Endothelial cell of umbilical vein (primary cell): ENCODE measurements around the gene STOML3. TPM values are rescaled to one million over a fixed set of nuclear protein-coding genes. Genes with fewer than 3 reads are reported as not detected.

Source experiments
- BruUV-seq: library from RNA; stranded (reverse); fragments of 400-500 nt; replicated peaks from 2 replicates; lab custom pipeline; 2021; lab: Mats Ljungman, UMichigan
- CTCF ChIA-PET: fragments of 300-600, 350-600 bp; sonication (Branson Sonifier 250); formaldehyde crosslinking; loops from one replicate; lab custom pipeline; 2021; ENCODE audit warnings: antibody characterized with exemption, inconsistent platforms; lab: Charles Lee
- POLR2A ChIA-PET: fragments of 300-600, 350-600 bp; sonication (Branson Sonifier 250); formaldehyde crosslinking; loops from one replicate; lab custom pipeline; 2021; ENCODE audit warnings: antibody characterized with exemption, inconsistent platforms; lab: Charles Lee
- DNase-seq: peaks from one replicate; pipeline ENCODE4 v3.0.0-alpha.2; 2011; ENCODE audit warnings: low read depth, low spot score
- FAIRE-seq: peaks from 2 replicates; lab custom pipeline; 2011; peaks lifted over from hg19 to GRCh38; lab: Jason Lieb, UNC
- H2AFZ ChIP-seq: 2 replicates; pipeline ENCODE4 v1.6.0; 2012; ENCODE audit warnings: low read depth, low read length, control low read depth, inconsistent platforms
- H3K27ac ChIP-seq: 2 replicates; pipeline ENCODE4 v1.5.1; 2011; ENCODE audit warnings: low read depth, mild to moderate bottlenecking, control low read depth, low read length, moderate library complexity; ENCODE audit not compliant: insufficient read depth
- H3K27me3 ChIP-seq, 2 experiments: 2 replicates each; pipeline versions ENCODE4 v1.6.0 to v1.6.1; 2011; ENCODE audit warnings: low read length in 2 of 2, mixed read lengths in 1 of 2; ENCODE audit not compliant: control insufficient read depth in 2 of 2, insufficient read depth in 2 of 2
- H3K36me3 ChIP-seq, 2 experiments: 2 replicates in 1 of 2; 3 replicates in 1 of 2; pipeline ENCODE4 v1.5.1; 2011; ENCODE audit warnings: low read length in 2 of 2, mild to moderate bottlenecking in 1 of 2, moderate library complexity in 1 of 2; ENCODE audit not compliant: control insufficient read depth in 2 of 2, insufficient read depth in 2 of 2; ENCODE audit errors: extremely low read depth in 1 of 2
- H3K4me1 ChIP-seq: 3 replicates; pipeline ENCODE4 v1.5.1; 2011; ENCODE audit warnings: mild to moderate bottlenecking, low read length; ENCODE audit not compliant: control insufficient read depth, insufficient read depth; ENCODE audit errors: extremely low read depth
- H3K4me2 ChIP-seq: 2 replicates; pipeline ENCODE4 v1.6.1; 2011; ENCODE audit warnings: low read length, control low read depth, mixed read lengths; ENCODE audit not compliant: insufficient read depth
- H3K4me3 ChIP-seq, 3 experiments: fragments of 200-600 bp in 1 of 3; sonication (generic), shearing (Covaris generic) in 1 of 3; replicated peaks in 1 of 3; 2 replicates each; pipeline ENCODE4 v1.5.1; 2011 to 2016; ENCODE audit warnings: control low read depth in 3 of 3, low read length in 3 of 3, mild to moderate bottlenecking in 2 of 3, inconsistent platforms in 1 of 3, low read depth in 1 of 3, moderate library complexity in 1 of 3; ENCODE audit not compliant: insufficient read depth in 1 of 3
- H3K79me2 ChIP-seq: 2 replicates; pipeline ENCODE4 v1.6.0; 2012; ENCODE audit warnings: low read length, inconsistent platforms; ENCODE audit not compliant: control insufficient read depth, insufficient read depth
- H3K9ac ChIP-seq: replicated peaks from 2 replicates; pipeline ENCODE3; 2011; ENCODE audit warnings: low read length, control low read depth; ENCODE audit not compliant: insufficient read depth; ENCODE audit errors: extremely low read depth
- H3K9me1 ChIP-seq: replicated peaks from 3 replicates; pipeline ENCODE4 v1.6.0; 2011; ENCODE audit warnings: mild to moderate bottlenecking, low read length; ENCODE audit not compliant: control insufficient read depth, insufficient read depth; ENCODE audit errors: extremely low read depth
- H3K9me3 ChIP-seq: replicated peaks from 2 replicates; pipeline ENCODE4 v1.5.1; 2012; ENCODE audit warnings: low read length, inconsistent platforms; ENCODE audit not compliant: control insufficient read depth, insufficient read depth
- H4K20me1 ChIP-seq: replicated peaks from 2 replicates; pipeline ENCODE3; 2011; ENCODE audit warnings: mild to moderate bottlenecking, low read length; ENCODE audit not compliant: control insufficient read depth, insufficient read depth; ENCODE audit errors: extremely low read depth
- CTCF ChIP-seq, 2 donors: IDR thresholded peaks; 1 replicate in 1 of 2; 2 replicates in 1 of 2; pipeline ENCODE4 v1.5.1; 2011; ENCODE audit warnings: low read length in 2 of 2, mild to moderate bottlenecking in 2 of 2, moderate library complexity in 2 of 2, control low read depth in 1 of 2, inconsistent platforms in 1 of 2, low read depth in 1 of 2; ENCODE audit not compliant: insufficient read depth in 1 of 2; ENCODE audit errors: extremely low read depth in 1 of 2
- EZH2 ChIP-seq: IDR thresholded peaks from 2 replicates; pipeline ENCODE4 v1.6.1; 2012; ENCODE audit warnings: borderline replicate concordance, low read depth, mild to moderate bottlenecking, moderate library complexity, low read length, inconsistent platforms; ENCODE audit not compliant: severe bottlenecking
- FOS ChIP-seq: IDR thresholded peaks from 2 replicates; pipeline ENCODE4 v1.6.1; 2011; ENCODE audit warnings: mild to moderate bottlenecking, low read length, moderate library complexity, borderline replicate concordance; ENCODE audit not compliant: insufficient read depth
- GATA2 ChIP-seq: IDR thresholded peaks from 2 replicates; pipeline ENCODE4 v1.7.0; 2011; ENCODE audit warnings: low read depth, mild to moderate bottlenecking, moderate library complexity, mixed read lengths, low read length; ENCODE audit not compliant: insufficient read length, insufficient read depth
- JUN ChIP-seq: IDR thresholded peaks from 2 replicates; pipeline ENCODE4 v1.6.1; 2011; ENCODE audit warnings: borderline replicate concordance, low read depth; ENCODE audit not compliant: insufficient read length, insufficient read depth
- MAX ChIP-seq: IDR thresholded peaks from 2 replicates; pipeline ENCODE4 v1.6.1; 2011; ENCODE audit not compliant: insufficient read depth, insufficient read length
- MYC ChIP-seq: IDR thresholded peaks from one replicate; pipeline ENCODE4 v1.6.1; 2011; ENCODE audit warnings: mild to moderate bottlenecking, low read depth, low read length
- POLR2A ChIP-seq: IDR thresholded peaks from 2 replicates; pipeline ENCODE4 v1.6.1; 2012; ENCODE audit warnings: low read depth, mild to moderate bottlenecking, control low read depth, low read length
- POLR2AphosphoS5 ChIP-seq: IDR thresholded peaks from 2 replicates; pipeline ENCODE4 v1.6.1; 2012; ENCODE audit warnings: low read depth, mild to moderate bottlenecking, control low read depth, low read length, moderate library complexity; ENCODE audit not compliant: insufficient read depth
- dilution Hi-C: fragments of 300-500 bp; cut with MboI; formaldehyde crosslinking; loops from one replicate; pipeline ENCODE4 v1.15.0; 2019; ENCODE audit warnings: low sequenced_read_pairs; ENCODE audit not compliant: extremely low pct_ligation_motif_present
- intact Hi-C: fragments of 100-400 bp; cut with micrococcal nuclease; formaldehyde crosslinking; loops from one replicate; pipeline ENCODE4 v1.10.0; 2022
- polyA plus RNA-seq, 4 experiments: library from polyadenylated mRNA; depleted of rRNA in 3 of 4; stranded (reverse) in 3 of 4; unstranded in 1 of 4; fragments of >200 nt; gene quantifications; 2 replicates each; pipeline versions ENCODE4 v1.2.1 to v1.2.3, GENCODE V29; 2011 to 2012; ENCODE audit warnings: missing spikeins in 1 of 4
- total RNA-seq: library from RNA; stranded (reverse); gene quantifications from 2 replicates; pipeline ENCODE4 v1.2.3, GENCODE V29; 2021

The STOML3 gene
- total and polyA plus RNA-seq, 2 donors (not counting 3 experiments of a cell fraction or from before 2014, with no cell fraction given), result not detected

GRCh38 chr13:38921081-38921480, 69.5 kb downstream of the STOML3 start:
- no TSS peak for BruUV-seq
- FAIRE-seq (no peak), DNase-seq (no peak)
- intact Hi-C loops, result no loop called here
- dilution Hi-C loops, result no loop called here
- H4K20me1 ChIP-seq, result no peaks in the 10 kb centered on the region
- POLR2A ChIA-PET, result no interaction called here
- CTCF ChIA-PET, result no interaction called here
- H3K27ac ChIP-seq, result no peak overlapping the region
- H2AFZ ChIP-seq, result no peak overlapping the region
- H3K9ac ChIP-seq, result no peak overlapping the region
- no peak overlapping the region for H3K4me3 ChIP-seq
- no peaks in the 10 kb centered on the region for H3K79me2 ChIP-seq
- no peaks in the 10 kb centered on the region for H3K9me3 ChIP-seq
- H3K9me1 ChIP-seq, result no peaks in the 10 kb centered on the region
- no peak overlapping the region for H3K4me2 ChIP-seq
- TF ChIP-seq GATA2, result no peak
- TF ChIP-seq MYC, result no peak
- no peak for TF ChIP-seq POLR2A
- TF ChIP-seq EZH2, result no peak
- TF ChIP-seq JUN, result no peak
- TF ChIP-seq MAX, result no peak
- TF ChIP-seq CTCF (IDR thresholded peaks at IDR 0.05; ENCODE audit: extremely low read depth in 1 of 2, insufficient read depth in 1 of 2, low read depth in 1 of 2, low read length in 2 of 2), result no peak
- no peak for TF ChIP-seq POLR2AphosphoS5
- TF ChIP-seq FOS, result no peak
- no peaks in the 10 kb centered on the region for H3K4me1 ChIP-seq
- H3K36me3 ChIP-seq, result no peaks in the 10 kb centered on the region
- peaks cover 0 to 4% of the 10 kb centered on the region in 2 experiments for H3K27me3 ChIP-seq

Other genes starting within 250 kb of the STOML3 start
- gene PROSER1, start 47.3 kb upstream of the STOML3 start, total RNA-seq, result 40.4 and 44.1 TPM in 2 replicates
- gene PROSER1, start 47.3 kb upstream of the STOML3 start, polyA plus RNA-seq, result 34.2 and 38.3 TPM in 2 replicates
- 10.2 and 11.9 TPM in 2 replicates for gene NHLRC3, start 47.6 kb upstream of the STOML3 start, total RNA-seq
- gene NHLRC3, start 47.6 kb upstream of the STOML3 start, polyA plus RNA-seq, result 6.9 and 7.3 TPM in 2 replicates